Fibroblast of skin of abdomen (primary cell): Measurements from ENCODE around the gene TP53RK.
A peak's percentile ranks its signal among the peaks of the same experiment; 100 is the strongest.

Experiments used
- DNase-seq: peaks from one replicate; pipeline ENCODE4 v3.0.0-alpha.2; 2013

TP53RK gene

GRCh38 chr20:46706242-46706641, 17.0 kb upstream of the TP53RK start:
- no peak for DNase-seq

- DNase-seq = peak; percentile 80
These were observed 16.1 kb upstream of the TP53RK start for GRCh38 chr20:46705378-46705729.

- DNase-seq = peak; percentile 48
These were observed 15.6 kb upstream of the TP53RK start for GRCh38 chr20:46704714-46705377.

GRCh38 chr20:46703435-46703834, 14.2 kb upstream of the TP53RK start:
- no peak for DNase-seq

GRCh38 chr20:46702447-46703203, 13.4 kb upstream of the TP53RK start:
- no peak for DNase-seq

GRCh38 chr20:46701986-46702385, 12.7 kb upstream of the TP53RK start:
- DNase-seq = no peak

- DNase-seq = no peak
These were observed 12.3 kb upstream of the TP53RK start for GRCh38 chr20:46701556-46701955.

GRCh38 chr20:46701057-46701456, 11.8 kb upstream of the TP53RK start:
- DNase-seq = no peak

- DNase-seq = no peak
These were observed 11.2 kb upstream of the TP53RK start for GRCh38 chr20:46700481-46700880.

- peak; percentile 40 for DNase-seq
These were observed 10.6 kb upstream of the TP53RK start for GRCh38 chr20:46699651-46700359.

- no peak for DNase-seq
These were observed 9.5 kb upstream of the TP53RK start for GRCh38 chr20:46698788-46699187.

GRCh38 chr20:46696791-46697279, 7.6 kb upstream of the TP53RK start:
- DNase-seq = no peak

- DNase-seq = peak; percentile 48
These were observed 6.6 kb upstream of the TP53RK start for GRCh38 chr20:46695892-46696291.

- peak; percentile 50 for DNase-seq
These were observed 5.2 kb upstream of the TP53RK start for GRCh38 chr20:46694484-46694883.

- DNase-seq = no peak
These were observed 2.0 kb upstream of the TP53RK start for GRCh38 chr20:46691196-46691595.

- no peak for DNase-seq
These were observed 1.2 kb upstream of the TP53RK start for GRCh38 chr20:46690219-46691106.

- DNase-seq = no peak
These were observed 476 bp upstream of the TP53RK start for GRCh38 chr20:46689754-46690085.

- DNase-seq = no peak
These were observed 828 bp downstream of the TP53RK start for GRCh38 chr20:46688151-46689081.

- DNase-seq = peak; percentile 84
These were observed 5.1 kb downstream of the TP53RK start for GRCh38 chr20:46683939-46684750.

- DNase-seq = no peak
These were observed 5.6 kb downstream of the TP53RK start for GRCh38 chr20:46683668-46683938.
